ENCODE results near the gene AMDHD2. TPM values are rescaled to one million over a fixed set of nuclear protein-coding genes. Genes with fewer than 3 reads are reported as not detected.

Gene AMDHD2
- total and polyA plus RNA-seq, 2 of the 13 experiments (the other 11 are each of a cell fraction or from before 2014, with no cell fraction given) = 33.5 to 39.1 TPM

- TF ChIP-seq AFF4 (CRISPR knock-in tag; IDR thresholded peaks at IDR 0.05) (no peak), PRDM15 (CRISPR knock-in tag; IDR thresholded peaks at IDR 0.05) (no peak), ZBTB25 (CRISPR knock-in tag; IDR thresholded peaks at IDR 0.05) (peak; percentile 36; the same call in 1 of the 2 replicates), AGO2 (optimal IDR thresholded peaks at IDR 0.05; ENCODE audit: low read depth, low read length) (peak; percentile 97), SUZ12 (IDR thresholded peaks at IDR 0.05; ENCODE audit: low read depth, low read length) (no peak), ZNF691 (CRISPR knock-in tag; IDR thresholded peaks at IDR 0.05; ENCODE audit: borderline replicate concordance, low read depth) (no peak; the same call in 1 of the 2 replicates), GMEB2 (CRISPR knock-in tag; IDR thresholded peaks at IDR 0.05; ENCODE audit: low read depth) (no peak), PRDM4 (CRISPR knock-in tag; IDR thresholded peaks at IDR 0.05; ENCODE audit: borderline replicate concordance) (no peak), KMT2B (CRISPR knock-in tag; IDR thresholded peaks at IDR 0.05) (no peak), ZMAT5 (CRISPR knock-in tag; IDR thresholded peaks at IDR 0.05; ENCODE audit: borderline replicate concordance, low read depth) (no peak), E2F2 (CRISPR knock-in tag; IDR thresholded peaks at IDR 0.05; ENCODE audit: borderline replicate concordance) (no peak)
These were observed 11.7 kb downstream of the AMDHD2 start (continued) for GRCh38 chr16:2531696-2532493.
